ENCODE measurements around the gene WDR45B. TPM values are rescaled to one million over a fixed set of nuclear protein-coding genes. Genes with fewer than 3 reads are reported as not detected.

Gene WDR45B
- total RNA-seq, 1 experiment from 2014 or later: 110 TPM

DNA sequence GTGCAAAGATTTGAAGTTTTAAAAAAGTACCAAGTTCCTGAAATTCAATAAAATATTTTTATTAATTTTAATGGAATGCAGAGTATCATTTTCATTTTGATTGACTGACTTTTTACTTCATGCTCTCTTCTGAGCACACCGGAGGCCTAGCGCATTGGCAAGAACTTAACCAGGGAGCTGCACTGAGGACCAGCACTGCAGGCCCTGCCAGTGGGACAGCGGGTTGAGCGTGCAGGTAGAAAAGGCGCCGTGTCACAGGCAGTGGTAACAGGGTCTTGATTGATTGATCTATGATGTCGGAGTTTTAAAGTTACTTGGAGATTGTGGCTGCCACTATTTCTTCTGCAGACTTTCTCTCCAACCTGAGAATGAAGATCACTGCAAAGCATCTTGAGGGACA is 43.7 kb downstream of the WDR45B start:
- Mint-ChIP-seq H3K9me3 (peaks cover 0 to 6% of the 10 kb centered on the region in 2 experiments; a peak in 3 of 5 replicates), H3K27me3 (ENCODE audit: low read depth) (no peaks in the 10 kb centered on the region; the same call in 1 of the 2 replicates), H3K4me1 (peaks cover 2 to 4% of the 10 kb centered on the region in 2 experiments; a peak in 2 of 4 replicates), H3K27ac (no peak overlapping the region; a peak in 1 of 7 replicates), H3K4me3 (no peak overlapping the region), H3K36me3 (ENCODE audit: insufficient read depth in 1 of 3, low read depth in 3 of 3) (peaks cover 41 to 91% (median 87%) of the 10 kb centered on the region in 3 experiments; a peak in 6 of 7 replicates)
- H3K27me3 ChIP-seq (ENCODE audit: insufficient read depth, low read length): no peaks in the 10 kb centered on the region
- H3K79me2 ChIP-seq (ENCODE audit: insufficient read depth, low read length): no peaks in the 10 kb centered on the region
- no peaks in the 10 kb centered on the region for H4K20me1 ChIP-seq (ENCODE audit: control insufficient read depth, insufficient read depth, insufficient read length)
- no peaks in the 10 kb centered on the region for H3K23me2 ChIP-seq (ENCODE audit: insufficient read length, low read depth, low read length, poor library complexity, severe bottlenecking)
- H2BK120ac ChIP-seq (ENCODE audit: low read depth, low read length, poor library complexity, severe bottlenecking): no peak overlapping the region
- H4K91ac ChIP-seq (ENCODE audit: insufficient read length, low read depth, low read length): no peak overlapping the region
- WGBS (ENCODE audit: extremely low coverage, insufficient read length, low lambda C conversion rate): no CpG with 5 or more reads among the region's 7 CpGs
- no peak overlapping the region for H2BK20ac ChIP-seq (ENCODE audit: low read depth, low read length, poor library complexity, severe bottlenecking)
- TF ChIP-seq, protein P1, sequence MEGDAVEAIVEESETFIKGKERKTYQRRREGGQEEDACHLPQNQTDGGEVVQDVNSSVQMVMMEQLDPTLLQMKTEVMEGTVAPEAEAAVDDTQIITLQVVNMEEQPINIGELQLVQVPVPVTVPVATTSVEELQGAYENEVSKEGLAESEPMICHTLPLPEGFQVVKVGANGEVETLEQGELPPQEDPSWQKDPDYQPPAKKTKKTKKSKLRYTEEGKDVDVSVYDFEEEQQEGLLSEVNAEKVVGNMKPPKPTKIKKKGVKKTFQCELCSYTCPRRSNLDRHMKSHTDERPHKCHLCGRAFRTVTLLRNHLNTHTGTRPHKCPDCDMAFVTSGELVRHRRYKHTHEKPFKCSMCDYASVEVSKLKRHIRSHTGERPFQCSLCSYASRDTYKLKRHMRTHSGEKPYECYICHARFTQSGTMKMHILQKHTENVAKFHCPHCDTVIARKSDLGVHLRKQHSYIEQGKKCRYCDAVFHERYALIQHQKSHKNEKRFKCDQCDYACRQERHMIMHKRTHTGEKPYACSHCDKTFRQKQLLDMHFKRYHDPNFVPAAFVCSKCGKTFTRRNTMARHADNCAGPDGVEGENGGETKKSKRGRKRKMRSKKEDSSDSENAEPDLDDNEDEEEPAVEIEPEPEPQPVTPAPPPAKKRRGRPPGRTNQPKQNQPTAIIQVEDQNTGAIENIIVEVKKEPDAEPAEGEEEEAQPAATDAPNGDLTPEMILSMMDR (conservative IDR thresholded peaks at IDR 0.05): no peak
- H4K5ac ChIP-seq (ENCODE audit: insufficient read length, low read depth, low read length): no peak overlapping the region
- H3T11ph ChIP-seq (ENCODE audit: low read length): no peak overlapping the region
- no peak overlapping the region for H2AFZ ChIP-seq (ENCODE audit: low read length)
- no peak for DNase-seq
- H3K9ac ChIP-seq (ENCODE audit: extremely low read depth, insufficient read length, low read length): no peak overlapping the region
- no peak overlapping the region for H2BK5ac ChIP-seq (ENCODE audit: insufficient read length, low read length)
- no peak overlapping the region for H2AK5ac ChIP-seq (ENCODE audit: insufficient read length, low read length)
- H3K23ac ChIP-seq (ENCODE audit: insufficient read length, low read depth, low read length): no peak overlapping the region
- H4K8ac ChIP-seq (replicated peaks; ENCODE audit: insufficient read length, low read depth, low read length): no peak overlapping the region
- H2BK15ac ChIP-seq (ENCODE audit: low read depth, low read length): no peak overlapping the region
- H3K79me1 ChIP-seq (ENCODE audit: insufficient read depth, low read depth, low read length, poor library complexity, severe bottlenecking): no peaks in the 10 kb centered on the region
- no peaks in the 10 kb centered on the region for H3K9me3 ChIP-seq (ENCODE audit: control insufficient read depth, low read depth, low read length)
- no peak overlapping the region for H2BK12ac ChIP-seq (ENCODE audit: insufficient read length, low read depth, low read length)
- H3K27ac ChIP-seq (ENCODE audit: insufficient read length, low read depth, low read length): no peak overlapping the region
- no peaks in the 10 kb centered on the region for H3K4me1 ChIP-seq (ENCODE audit: insufficient read depth, low read length)
- no peak overlapping the region for H3K4me2 ChIP-seq (ENCODE audit: insufficient read depth, insufficient read length, low read length)
- H3K56ac ChIP-seq (ENCODE audit: insufficient read length, low read depth, low read length): no peak overlapping the region
- H3K14ac ChIP-seq (ENCODE audit: insufficient read depth, low read length): no peak overlapping the region
- H3K18ac ChIP-seq (ENCODE audit: insufficient read length, low read depth, low read length): no peak overlapping the region
- no peak overlapping the region for H3K4ac ChIP-seq (ENCODE audit: low read depth, low read length)
